ENCODE measurements around the gene PTGR2. TPM values are rescaled to one million over a fixed set of nuclear protein-coding genes. Genes with fewer than 3 reads are reported as not detected.

The PTGR2 gene
- total and polyA plus RNA-seq, 2 of the 8 experiments (the other 6 are each of a cell fraction or from before 2014, with no cell fraction given), result 6.0 to 17.5 TPM

DNA sequence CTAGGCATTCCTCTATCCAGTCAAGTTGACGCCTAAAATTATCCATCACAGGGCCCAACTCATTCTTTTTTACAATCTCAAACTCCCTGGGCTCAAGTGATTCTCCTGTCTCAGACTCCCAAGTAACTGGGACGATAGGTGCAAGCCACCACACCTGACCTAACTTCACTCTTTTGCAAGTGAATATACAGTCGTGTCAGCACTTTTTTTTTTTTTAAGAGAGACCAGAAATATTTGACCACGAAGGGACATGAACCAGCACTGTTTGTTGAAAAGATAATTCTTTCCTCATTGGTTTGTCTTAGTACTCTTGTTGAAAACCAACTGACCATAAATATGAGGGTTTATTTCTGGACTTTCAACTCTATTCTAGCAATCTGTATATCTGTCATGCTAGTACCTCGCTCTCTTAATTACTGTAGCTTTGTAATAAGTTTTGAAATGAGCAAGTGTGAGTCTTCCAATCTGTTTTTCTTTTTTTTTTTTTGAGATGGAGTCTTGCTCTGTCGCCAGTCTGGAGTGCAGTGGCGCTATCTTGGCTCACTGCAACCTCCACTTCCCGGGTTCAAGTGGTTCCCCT lies 14.0 kb downstream of the PTGR2 start:
- no peak overlapping the region for H3K4me3 ChIP-seq (ENCODE audit: extremely low read depth in 1 of 4, insufficient read depth in 2 of 4, low read depth in 3 of 4, low read length in 4 of 4)
- H3K23me2 ChIP-seq (ENCODE audit: low read depth, low read length), result no peaks in the 10 kb centered on the region
- H3K79me1 ChIP-seq (ENCODE audit: low read depth, low read length), result no peaks in the 10 kb centered on the region; the same call in none of the 2 replicates
- H3K27ac ChIP-seq (ENCODE audit: low read depth, low read length), result no peak overlapping the region
- no peak for FAIRE-seq
- ChIA-PET POLR2A (ENCODE audit: partially characterized antibody) (interaction anchor here (1.0 to 7.4 kb wide), 3 partner anchors 8 to 14 kb away, joined by 3 to 33 read pairs (median 5); partner anchors contain the start of gene PTGR2), CTCF (ENCODE audit: partially characterized antibody) (interaction anchor here (0.6 to 1.2 kb wide), 3 partner anchors 41 to 318 kb away, joined by 3 to 5 read pairs (median 3); no protein-coding TSS in a partner anchor)
- H3K36me3 ChIP-seq (ENCODE audit: control insufficient read depth in 2 of 4, insufficient read depth in 4 of 4, low read length in 3 of 4), result peaks cover 2 to 25% (median 14%) of the 10 kb centered on the region in 4 experiments; a peak in 6 of 8 replicates
- no peak overlapping the region for H3K4ac ChIP-seq (replicated peaks; ENCODE audit: insufficient read length, low read depth, low read length)
- no peak for DNase-seq (ENCODE audit: low read depth in 1 of 2, low spot score in 2 of 2)
- no peak overlapping the region for H3K23ac ChIP-seq (ENCODE audit: insufficient read length)
- H3K4me2 ChIP-seq (ENCODE audit: insufficient read depth in 1 of 2, low read depth in 2 of 2, low read length in 2 of 2), result no peak overlapping the region
- H2AFZ ChIP-seq (ENCODE audit: low read length), result no peak overlapping the region
- H4K91ac ChIP-seq (replicated peaks; ENCODE audit: insufficient read length, low read length), result no peak overlapping the region
- H3K56ac ChIP-seq (replicated peaks; ENCODE audit: insufficient read length, low read depth, low read length), result no peak overlapping the region
- 82% methylated on average over 8 of the region's 8 CpGs; no CpG with 5 or more reads in 1 of the 2 experiments for WGBS, 2 experiments (ENCODE audit: extremely low coverage in 1 of 2, insufficient coverage in 1 of 2, insufficient read length in 1 of 2, insufficient replicate concordance in 2 of 2, low coverage in 1 of 2, low lambda C conversion rate in 2 of 2, missing lambda C conversion rate in 1 of 2)
- H3K9ac ChIP-seq (replicated peaks in 1 of 4; ENCODE audit: extremely low read depth in 1 of 4, low read depth in 3 of 4, low read length in 3 of 4), result no peak overlapping the region
- no peak overlapping the region for H4K8ac ChIP-seq (ENCODE audit: extremely low read depth, insufficient read depth, low read length)
- H3K79me2 ChIP-seq (ENCODE audit: control insufficient read depth in 1 of 2, insufficient read depth in 2 of 2, low read length in 2 of 2), result no peaks in the 10 kb centered on the region
- TF ChIP-seq CTBP2 (IDR thresholded peaks at IDR 0.05; ENCODE audit: borderline replicate concordance, insufficient read depth, insufficient read length, low read length) (no peak), MAFK (IDR thresholded peaks at IDR 0.05; ENCODE audit: low read depth, low read length) (peak; percentile 60), CREB1 (IDR thresholded peaks at IDR 0.05) (no peak), FOSL1 (IDR thresholded peaks at IDR 0.05; ENCODE audit: insufficient read depth, low read depth, low read length) (no peak)
- no peak overlapping the region for H3K18ac ChIP-seq (ENCODE audit: extremely low read depth, low read length)
- H4K20me1 ChIP-seq (replicated peaks in 1 of 2; ENCODE audit: control insufficient read depth in 1 of 2, insufficient read depth in 2 of 2, low read length in 2 of 2), result no peaks in the 10 kb centered on the region
- H2BK120ac ChIP-seq (replicated peaks; ENCODE audit: low read depth, low read length), result no peak overlapping the region
- H3K14ac ChIP-seq (ENCODE audit: insufficient read length), result no peak overlapping the region
- H3K4me1 ChIP-seq (replicated peaks in 1 of 4; ENCODE audit: control insufficient read depth in 3 of 4, insufficient read depth in 4 of 4, low read length in 3 of 4), result no peaks in the 10 kb centered on the region
- no peaks in the 10 kb centered on the region for H3K9me3 ChIP-seq (ENCODE audit: insufficient read depth in 2 of 2, low read depth in 1 of 2, low read length in 1 of 2)
- H4K5ac ChIP-seq (ENCODE audit: insufficient read length, low read depth, low read length), result no peak overlapping the region
- H2AK5ac ChIP-seq (ENCODE audit: low read depth, low read length), result no peak overlapping the region
- no peaks in the 10 kb centered on the region for H3K27me3 ChIP-seq (replicated peaks in 1 of 4; ENCODE audit: control insufficient read depth in 3 of 4, extremely low read depth in 1 of 4, insufficient read depth in 3 of 4, low read length in 3 of 4)
- no peak overlapping the region for H2BK20ac ChIP-seq (ENCODE audit: low read length)
- no peak overlapping the region for H2BK15ac ChIP-seq (ENCODE audit: low read length)
- H2BK5ac ChIP-seq (ENCODE audit: low read depth, low read length), result no peak overlapping the region
- H2BK12ac ChIP-seq (ENCODE audit: low read depth, low read length), result no peak overlapping the region
